ENCODE data around the gene ASPHD1.

- TF ChIP-seq REST (IDR thresholded peaks at IDR 0.05) (no peak), RNF2 (IDR thresholded peaks at IDR 0.05; ENCODE audit: borderline replicate concordance, low read depth) (no peak), RCOR1 (IDR thresholded peaks at IDR 0.05; ENCODE audit: low read depth, low read length) (no peak), RFX5 (IDR thresholded peaks at IDR 0.05) (no peak), NFE2L2 (conservative IDR thresholded peaks at IDR 0.05; ENCODE audit: low read length) (no peak), CTCF (IDR thresholded peaks at IDR 0.05) (no peak), BHLHE40 (IDR thresholded peaks at IDR 0.05; ENCODE audit: low read depth, low read length) (no peak)
These were observed 16.7 kb downstream of the ASPHD1 start for GRCh38 chr16:29916979-29917378.
